Thymus (tissue), 11 donors: ENCODE results near the gene CTDSPL. TPM values are rescaled to one million over a fixed set of nuclear protein-coding genes. Genes with fewer than 3 reads are reported as not detected.

Experiments used
- DNase-seq, 9 donors: peaks; one replicate each; pipeline ENCODE4 v3.0.0-alpha.2; 2013; ENCODE audit warnings: low spot score in 9 of 9, low read depth in 6 of 9, missing footprints in 1 of 9
- H3K27ac ChIP-seq, 2 donors: one replicate each; pipeline ENCODE4 v1.5.1; 2013; ENCODE audit warnings: control low read depth in 1 of 2, low read depth in 1 of 2, low read length in 1 of 2, mild to moderate bottlenecking in 1 of 2, moderate library complexity in 1 of 2
- H3K27me3 ChIP-seq, 2 donors: one replicate each; pipeline ENCODE4 v1.5.1; 2013; ENCODE audit warnings: low read length in 1 of 2; ENCODE audit not compliant: control insufficient read depth in 2 of 2, insufficient read depth in 1 of 2
- H3K36me3 ChIP-seq, 2 donors: one replicate each; pipeline ENCODE4 v1.5.1; 2013; ENCODE audit warnings: low read length in 1 of 2, mild to moderate bottlenecking in 1 of 2, moderate library complexity in 1 of 2; ENCODE audit not compliant: control insufficient read depth in 2 of 2, insufficient read depth in 2 of 2
- H3K4me1 ChIP-seq, 2 donors: one replicate each; pipeline ENCODE4 v1.5.1; 2013; ENCODE audit warnings: low read length in 2 of 2; ENCODE audit not compliant: control insufficient read depth in 2 of 2, insufficient read depth in 2 of 2
- H3K4me3 ChIP-seq, 2 donors: one replicate each; pipeline ENCODE4 v1.5.1; 2013; ENCODE audit warnings: low read length in 2 of 2, control low read depth in 1 of 2, mild to moderate bottlenecking in 1 of 2
- H3K9me3 ChIP-seq, 2 donors: one replicate each; pipeline ENCODE4 v1.5.1; 2013; ENCODE audit warnings: low read length in 1 of 2, mild to moderate bottlenecking in 1 of 2; ENCODE audit not compliant: control insufficient read depth in 2 of 2, insufficient read depth in 1 of 2
- WGBS: extraction: QIAGEN DNeasy Blood & Tissue Kit; methylation state at CpG from one replicate; pipeline ENCODE4 v1.1.7; 2013; 5-methylcytosine and 5-hydroxymethylcytosine counted together
- polyA plus RNA-seq: library from polyadenylated mRNA; stranded (reverse); fragments of 200-250 nt; gene quantifications from one replicate; pipeline ENCODE4 v1.2.3, GENCODE V29; 2013
- total RNA-seq: library from RNA; stranded (reverse); fragments of 120-200 nt; gene quantifications from one replicate; pipeline ENCODE4 v1.2.4, GENCODE V29; 2013
- donor health status: healthy.

The CTDSPL gene
- total and polyA plus RNA-seq, 2 donors: 4.4 to 6.5 TPM

- no peak overlapping the region for H3K27ac ChIP-seq
- H3K4me1 ChIP-seq: no peaks in the 10 kb centered on the region
- DNase-seq: no peak
These were observed 14.6 kb downstream of the CTDSPL start for GRCh38 chr3:37876279-37876678.

GRCh38 chr3:37882711-37883110 lies 21.0 kb downstream of the CTDSPL start:
- H3K4me1 ChIP-seq: no peaks in the 10 kb centered on the region
- no peak overlapping the region for H3K4me3 ChIP-seq
- H3K9me3 ChIP-seq: no peaks in the 10 kb centered on the region
- no peak for DNase-seq
- no peak overlapping the region for H3K27ac ChIP-seq
- no peaks in the 10 kb centered on the region for H3K27me3 ChIP-seq
- WGBS: 94% methylated on average over 3 of the region's 3 CpGs
- no peaks in the 10 kb centered on the region for H3K36me3 ChIP-seq

More at GRCh38 chr3:37876279-37876678, 14.6 kb downstream of the CTDSPL start:
- no peaks in the 10 kb centered on the region for H3K36me3 ChIP-seq
- H3K27me3 ChIP-seq: no peaks in the 10 kb centered on the region
- peaks cover 0 to 11% of the 10 kb centered on the region in 2 donors for H3K9me3 ChIP-seq
- H3K4me3 ChIP-seq: no peak overlapping the region

GRCh38 chr3:37885814-37886213 lies 24.1 kb downstream of the CTDSPL start:
- 94% methylated on average over 2 of the region's 2 CpGs for WGBS
- H3K9me3 ChIP-seq: no peaks in the 10 kb centered on the region
- no peaks in the 10 kb centered on the region for H3K27me3 ChIP-seq
- no peak overlapping the region for H3K4me3 ChIP-seq
- DNase-seq: no peak
- no peaks in the 10 kb centered on the region for H3K4me1 ChIP-seq
- H3K36me3 ChIP-seq: no peaks in the 10 kb centered on the region
- H3K27ac ChIP-seq: no peak overlapping the region

- H3K36me3 ChIP-seq: no peaks in the 10 kb centered on the region
- WGBS: 91% methylated on average over 1 of the region's 1 CpG
- no peak for DNase-seq
- no peak overlapping the region for H3K27ac ChIP-seq
- no peaks in the 10 kb centered on the region for H3K9me3 ChIP-seq
- peaks cover 4% of the 10 kb centered on the region in 2 donors for H3K4me1 ChIP-seq
- H3K4me3 ChIP-seq: no peak overlapping the region
- no peaks in the 10 kb centered on the region for H3K27me3 ChIP-seq
These were observed 24.7 kb downstream of the CTDSPL start for GRCh38 chr3:37886395-37886794.

GRCh38 chr3:37887062-37887461 lies 25.4 kb downstream of the CTDSPL start:
- DNase-seq: no peak
- H3K4me3 ChIP-seq: no peak overlapping the region
- 90% methylated on average over 3 of the region's 3 CpGs for WGBS
- no peaks in the 10 kb centered on the region for H3K9me3 ChIP-seq
- H3K4me1 ChIP-seq: peaks cover 4% of the 10 kb centered on the region in 2 donors
- H3K27ac ChIP-seq: no peak overlapping the region
- H3K36me3 ChIP-seq: no peaks in the 10 kb centered on the region
- no peaks in the 10 kb centered on the region for H3K27me3 ChIP-seq

GRCh38 chr3:37887824-37888223 lies 26.1 kb downstream of the CTDSPL start:
- Histone ChIP-seq H3K9me3 (no peaks in the 10 kb centered on the region), H3K4me1 (peaks cover 4 to 6% of the 10 kb centered on the region in 2 donors), H3K36me3 (no peaks in the 10 kb centered on the region), H3K27me3 (no peaks in the 10 kb centered on the region), H3K4me3 (no peak overlapping the region), H3K27ac (no peak overlapping the region)
- no peak for DNase-seq
- 93% methylated on average over 4 of the region's 4 CpGs for WGBS

GRCh38 chr3:37888421-37888820 lies 26.7 kb downstream of the CTDSPL start:
- no peaks in the 10 kb centered on the region for H3K9me3 ChIP-seq
- H3K4me1 ChIP-seq: peaks cover 4 to 6% of the 10 kb centered on the region in 2 donors
- H3K4me3 ChIP-seq: no peak overlapping the region
- H3K36me3 ChIP-seq: no peaks in the 10 kb centered on the region
- WGBS: 89% methylated on average over 3 of the region's 3 CpGs
- H3K27ac ChIP-seq: no peak overlapping the region
- no peak for DNase-seq
- H3K27me3 ChIP-seq: no peaks in the 10 kb centered on the region

- no peaks in the 10 kb centered on the region for H3K36me3 ChIP-seq
- DNase-seq: no peak
- H3K27ac ChIP-seq: no peak overlapping the region
- H3K27me3 ChIP-seq: no peaks in the 10 kb centered on the region
- no peaks in the 10 kb centered on the region for H3K9me3 ChIP-seq
- 86% methylated on average over 5 of the region's 5 CpGs for WGBS
- H3K4me1 ChIP-seq: peaks cover 4 to 6% of the 10 kb centered on the region in 2 donors
- H3K4me3 ChIP-seq: no peak overlapping the region
These were observed 28.8 kb downstream of the CTDSPL start for GRCh38 chr3:37890522-37890921.

GRCh38 chr3:37891227-37891626 lies 29.5 kb downstream of the CTDSPL start:
- Histone ChIP-seq H3K27me3 (no peaks in the 10 kb centered on the region), H3K27ac (no peak overlapping the region)
- 28% methylated on average over 3 of the region's 3 CpGs for WGBS

More at GRCh38 chr3:37891227-37891626, 29.5 kb downstream of the CTDSPL start:
- Histone ChIP-seq H3K4me1 (peaks cover 4 to 6% of the 10 kb centered on the region in 2 donors), H3K36me3 (no peaks in the 10 kb centered on the region), H3K9me3 (no peaks in the 10 kb centered on the region), H3K4me3 (no peak overlapping the region)
- peak in 4 of 9 donors; percentile 11 to 47 (median 28) for DNase-seq
